ENCODE measurements around the gene ABCA5. TPM values are rescaled to one million over a fixed set of nuclear protein-coding genes. Genes with fewer than 3 reads are reported as not detected.
"Not testable (repeated sequence)": the region's sequence is repeated elsewhere in the genome, so short reads cannot be mapped to it uniquely, and the experiment has no call there.

Gene ABCA5
- total and polyA plus RNA-seq, 4 donors, result 4.8 to 76.3 (median 19.8) TPM

GRCh38 chr17:69284646-69285045, 42.3 kb downstream of the ABCA5 start:
- no peak for TF ChIP-seq CTCF (IDR thresholded peaks at IDR 0.05; ENCODE audit: control extremely low read depth, extremely low read depth)
- Histone ChIP-seq H3K27ac (ENCODE audit: low read depth in 1 of 2, low read length in 1 of 2) (no peak overlapping the region), H3K4me1 (ENCODE audit: control insufficient read depth in 5 of 5, insufficient read depth in 5 of 5, low read length in 5 of 5) (no peaks in the 10 kb centered on the region), H3K4me3 (no peak overlapping the region), H3K36me3 (ENCODE audit: control insufficient read depth in 4 of 4, insufficient read depth in 4 of 4, low read length in 4 of 4) (peaks cover 0 to 33% (median 4%) of the 10 kb centered on the region in 4 donors), H3K9me3 (ENCODE audit: control insufficient read depth in 4 of 4, insufficient read depth in 3 of 4, low read length in 3 of 4) (no peaks in the 10 kb centered on the region), H3K27me3 (ENCODE audit: control insufficient read depth in 3 of 3, insufficient read depth in 3 of 3, low read length in 2 of 3) (no peaks in the 10 kb centered on the region), H3K9ac (ENCODE audit: insufficient read depth in 1 of 2, low read length in 2 of 2) (no peak overlapping the region)
- ATAC-seq (ENCODE audit: insufficient read depth, low FRiP score), result no peak
- 95 to 97% methylated on average over 2 of the region's 2 CpGs for WGBS, 2 donors
- no peak for DNase-seq

- Histone ChIP-seq H3K9me3 (ENCODE audit: control insufficient read depth in 4 of 4, insufficient read depth in 3 of 4, low read length in 3 of 4) (no peaks in the 10 kb centered on the region), H3K27me3 (ENCODE audit: control insufficient read depth in 3 of 3, insufficient read depth in 3 of 3, low read length in 2 of 3) (no peaks in the 10 kb centered on the region), H3K9ac (ENCODE audit: insufficient read depth in 1 of 2, low read length in 2 of 2) (no peak overlapping the region), H3K4me1 (ENCODE audit: control insufficient read depth in 5 of 5, insufficient read depth in 5 of 5, low read length in 5 of 5) (no peaks in the 10 kb centered on the region), H3K4me3 (no peak overlapping the region), H3K27ac (ENCODE audit: low read depth in 1 of 2, low read length in 1 of 2) (no peak overlapping the region), H3K36me3 (ENCODE audit: control insufficient read depth in 4 of 4, insufficient read depth in 4 of 4, low read length in 4 of 4) (peaks cover 0 to 23% (median 3%) of the 10 kb centered on the region in 4 donors)
- 71 to 80% methylated on average over 3 of the region's 3 CpGs for WGBS, 2 donors
- TF ChIP-seq CTCF (IDR thresholded peaks at IDR 0.05; ENCODE audit: control extremely low read depth, extremely low read depth), result no peak
- no peak for DNase-seq
- ATAC-seq (ENCODE audit: insufficient read depth, low FRiP score), result no peak
Measured at GRCh38 chr17:69282002-69282401, 44.9 kb downstream of the ABCA5 start.

DNA sequence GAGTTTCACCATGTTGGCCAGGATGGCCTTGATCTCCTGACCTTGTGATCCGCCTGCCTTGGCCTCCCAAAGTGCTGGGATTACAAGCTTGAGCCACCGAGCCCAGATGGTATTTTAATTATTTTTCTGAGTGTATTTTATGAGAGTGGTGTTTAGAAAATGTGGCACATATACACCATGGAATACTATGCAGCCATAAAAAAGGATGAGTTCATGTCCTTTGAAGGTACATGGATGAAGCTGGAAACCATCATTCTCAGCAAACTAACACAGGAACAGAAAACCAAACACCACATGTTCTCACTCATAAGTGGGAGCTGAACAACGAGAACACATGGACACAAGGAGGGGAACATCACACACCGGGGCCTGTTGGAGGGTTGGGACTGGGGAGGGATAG, 50.7 kb downstream of the ABCA5 start:
- not testable (repeated sequence) for H3K4me1 ChIP-seq (ENCODE audit: control insufficient read depth in 5 of 5, insufficient read depth in 5 of 5, low read length in 5 of 5); ATAC-seq (ENCODE audit: insufficient read depth, low FRiP score); H3K27ac ChIP-seq (ENCODE audit: low read depth in 1 of 2, low read length in 1 of 2); H3K9me3 ChIP-seq (ENCODE audit: control insufficient read depth in 4 of 4, insufficient read depth in 3 of 4, low read length in 3 of 4); H3K36me3 ChIP-seq (ENCODE audit: control insufficient read depth in 4 of 4, insufficient read depth in 4 of 4, low read length in 4 of 4); H3K9ac ChIP-seq (ENCODE audit: insufficient read depth in 1 of 2, low read length in 2 of 2); H3K4me3 ChIP-seq; DNase-seq; H3K27me3 ChIP-seq (ENCODE audit: control insufficient read depth in 3 of 3, insufficient read depth in 3 of 3, low read length in 2 of 3)
- WGBS, 2 donors, result 95 to 100% methylated on average over 4 of the region's 4 CpGs

DNA sequence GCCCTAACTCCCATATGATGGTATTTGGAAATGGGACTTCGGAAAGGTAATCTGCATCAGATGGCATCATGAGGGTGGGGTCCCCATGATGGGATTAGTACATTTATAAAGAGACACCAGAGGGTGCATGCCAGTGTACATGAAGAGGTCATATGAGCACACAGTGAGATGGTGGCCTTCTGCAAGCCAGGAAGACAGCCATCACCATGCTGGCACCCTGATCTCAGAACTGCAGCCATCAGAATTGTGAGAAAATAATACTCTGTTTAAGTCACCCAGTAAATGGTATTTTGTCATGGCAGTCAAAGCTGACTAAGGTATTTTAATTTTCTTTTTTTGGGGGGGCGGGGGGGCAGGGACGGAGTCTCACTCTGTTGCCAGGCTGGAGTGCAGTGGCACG, 51.2 kb downstream of the ABCA5 start:
- Histone ChIP-seq H3K27ac (ENCODE audit: low read depth in 1 of 2, low read length in 1 of 2) (no peak overlapping the region), H3K27me3 (ENCODE audit: control insufficient read depth in 3 of 3, insufficient read depth in 3 of 3, low read length in 2 of 3) (no peaks in the 10 kb centered on the region), H3K9ac (ENCODE audit: insufficient read depth in 1 of 2, low read length in 2 of 2) (no peak overlapping the region), H3K4me1 (ENCODE audit: control insufficient read depth in 5 of 5, insufficient read depth in 5 of 5, low read length in 5 of 5) (no peaks in the 10 kb centered on the region), H3K9me3 (ENCODE audit: control insufficient read depth in 4 of 4, insufficient read depth in 3 of 4, low read length in 3 of 4) (no peaks in the 10 kb centered on the region), H3K36me3 (ENCODE audit: control insufficient read depth in 4 of 4, insufficient read depth in 4 of 4, low read length in 4 of 4) (no peaks in the 10 kb centered on the region), H3K4me3 (no peak overlapping the region)
- no peak for ATAC-seq (ENCODE audit: insufficient read depth, low FRiP score)
- no peak for TF ChIP-seq CTCF (IDR thresholded peaks at IDR 0.05; ENCODE audit: control extremely low read depth, extremely low read depth)
- 95 to 98% methylated on average over 4 of the region's 4 CpGs for WGBS, 2 donors
- no peak for DNase-seq
